Endothelial cell of umbilical vein (primary cell): ENCODE data around the gene TEX28.

Source experiments
- POLR2A ChIP-seq: IDR thresholded peaks from 2 replicates; pipeline ENCODE4 v1.6.1; 2012; ENCODE audit warnings: low read depth, mild to moderate bottlenecking, control low read depth, low read length
- POLR2AphosphoS5 ChIP-seq: IDR thresholded peaks from 2 replicates; pipeline ENCODE4 v1.6.1; 2012; ENCODE audit warnings: low read depth, mild to moderate bottlenecking, control low read depth, low read length, moderate library complexity; ENCODE audit not compliant: insufficient read depth
- TF ChIP-seq, protein P1 (sequence below), 2 donors: IDR thresholded peaks; 1 replicate in 1 of 2; 2 replicates in 1 of 2; pipeline ENCODE4 v1.5.1; 2011; ENCODE audit warnings: low read length in 2 of 2, mild to moderate bottlenecking in 2 of 2, moderate library complexity in 2 of 2, control low read depth in 1 of 2, inconsistent platforms in 1 of 2, low read depth in 1 of 2; ENCODE audit not compliant: insufficient read depth in 1 of 2; ENCODE audit errors: extremely low read depth in 1 of 2

DNA sequence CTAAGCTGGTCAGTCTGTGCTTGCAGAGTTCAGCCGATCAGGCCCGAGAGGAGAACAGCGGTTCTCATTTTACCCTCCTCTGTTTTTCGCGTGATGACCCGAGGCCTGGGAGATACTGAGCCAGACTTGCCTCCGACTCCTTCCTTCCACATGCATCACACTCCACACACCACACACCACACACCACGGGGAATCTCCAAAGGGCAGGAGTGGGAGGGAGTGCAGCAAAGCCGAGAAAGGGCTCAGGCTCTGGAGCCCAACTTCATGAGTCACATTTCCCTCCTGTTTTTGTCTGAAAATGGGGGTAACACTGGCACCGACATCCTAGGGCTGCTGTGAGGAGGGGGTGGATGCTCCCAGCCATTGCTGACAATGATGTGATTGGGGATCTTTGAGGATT lies 39.6 kb upstream of the TEX28 start:
- TF ChIP-seq, protein P1, sequence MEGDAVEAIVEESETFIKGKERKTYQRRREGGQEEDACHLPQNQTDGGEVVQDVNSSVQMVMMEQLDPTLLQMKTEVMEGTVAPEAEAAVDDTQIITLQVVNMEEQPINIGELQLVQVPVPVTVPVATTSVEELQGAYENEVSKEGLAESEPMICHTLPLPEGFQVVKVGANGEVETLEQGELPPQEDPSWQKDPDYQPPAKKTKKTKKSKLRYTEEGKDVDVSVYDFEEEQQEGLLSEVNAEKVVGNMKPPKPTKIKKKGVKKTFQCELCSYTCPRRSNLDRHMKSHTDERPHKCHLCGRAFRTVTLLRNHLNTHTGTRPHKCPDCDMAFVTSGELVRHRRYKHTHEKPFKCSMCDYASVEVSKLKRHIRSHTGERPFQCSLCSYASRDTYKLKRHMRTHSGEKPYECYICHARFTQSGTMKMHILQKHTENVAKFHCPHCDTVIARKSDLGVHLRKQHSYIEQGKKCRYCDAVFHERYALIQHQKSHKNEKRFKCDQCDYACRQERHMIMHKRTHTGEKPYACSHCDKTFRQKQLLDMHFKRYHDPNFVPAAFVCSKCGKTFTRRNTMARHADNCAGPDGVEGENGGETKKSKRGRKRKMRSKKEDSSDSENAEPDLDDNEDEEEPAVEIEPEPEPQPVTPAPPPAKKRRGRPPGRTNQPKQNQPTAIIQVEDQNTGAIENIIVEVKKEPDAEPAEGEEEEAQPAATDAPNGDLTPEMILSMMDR (IDR thresholded peaks at IDR 0.05; ENCODE audit: extremely low read depth in 1 of 2, insufficient read depth in 1 of 2, low read depth in 1 of 2, low read length in 2 of 2): no peak
- TF ChIP-seq POLR2A: no peak
- no peak for TF ChIP-seq POLR2AphosphoS5
